Measurements from ENCODE around the gene OR10D3. TPM values are rescaled to one million over a fixed set of nuclear protein-coding genes. Genes with fewer than 3 reads are reported as not detected.

OR10D3 gene
- total and polyA plus RNA-seq, 10 of the 15 experiments (the other 5 are each of a cell fraction or from before 2014, with no cell fraction given) = not detected

DNA sequence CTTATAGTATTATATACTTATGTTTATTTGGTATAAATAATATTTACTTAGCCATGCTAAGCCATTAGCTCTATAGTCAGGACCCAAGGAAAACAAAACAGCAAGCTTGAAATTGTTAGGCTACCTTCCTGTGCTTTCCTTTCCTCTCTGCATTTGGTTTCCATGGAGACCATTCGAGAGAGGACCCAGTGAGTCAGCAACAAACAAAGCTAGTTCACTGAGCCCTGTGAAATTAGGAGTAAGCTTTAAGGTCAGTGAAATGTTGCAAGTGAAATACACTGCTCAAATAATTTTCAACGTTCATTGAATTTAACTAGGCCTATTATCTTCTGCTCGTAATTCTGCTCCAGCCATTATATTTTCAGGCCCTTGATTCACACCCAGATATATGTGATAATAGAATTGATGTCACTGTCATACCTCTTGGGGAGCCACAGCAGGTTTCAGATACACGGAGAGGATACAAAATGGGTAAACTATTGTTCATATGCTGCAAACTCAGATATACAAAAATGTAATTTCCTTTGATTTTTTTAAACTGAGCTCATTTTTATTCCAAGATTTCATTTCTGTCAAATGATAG is 9.1 kb upstream of the OR10D3 start:
- no peaks in the 10 kb centered on the region for H3K9me3 ChIP-seq (replicated peaks; ENCODE audit: control insufficient read depth, insufficient read depth, low read length)
- no peaks in the 10 kb centered on the region for H3K4me1 ChIP-seq (ENCODE audit: control insufficient read depth, insufficient read depth, low read length)
- no peaks in the 10 kb centered on the region for H3K27me3 ChIP-seq (replicated peaks in 1 of 2; ENCODE audit: control insufficient read depth in 2 of 2, insufficient read depth in 2 of 2, low read length in 1 of 2)
- no peak overlapping the region for H3K27ac ChIP-seq (ENCODE audit: control insufficient read depth, insufficient read depth)
- no peak overlapping the region for H3K4me2 ChIP-seq (ENCODE audit: control insufficient read depth, insufficient read depth)
- ChIA-PET RAD21 (ENCODE audit: unreplicated experiment) (no interaction called here), SMC1A (ENCODE audit: uncharacterized antibody, unreplicated experiment) (no interaction called here), POLR2A (no interaction called here), CTCF (interaction anchor here (1.3 kb wide), 1 partner anchor 23 kb away, joined by 3 read pairs; no protein-coding TSS in a partner anchor)
- no peak overlapping the region for H2AFZ ChIP-seq (ENCODE audit: control insufficient read depth, low read depth, low read length)
- intact Hi-C loops (cut with micrococcal nuclease; ENCODE audit: unreplicated experiment) (no loop called here), in situ Hi-C loops (cut with MboI) (no loop called here)
- TF ChIP-seq TARDBP (IDR thresholded peaks at IDR 0.05; ENCODE audit: borderline replicate concordance) = no peak
- no peak for TF ChIP-seq PAX8 (IDR thresholded peaks at IDR 0.05)
- no peak for TF ChIP-seq SUZ12 (IDR thresholded peaks at IDR 0.05; ENCODE audit: unreplicated experiment)
- no peak for TF ChIP-seq TAF1 (IDR thresholded peaks at IDR 0.05; ENCODE audit: borderline replicate concordance, low read depth, low read length)
- TF ChIP-seq ZNF217 (IDR thresholded peaks at IDR 0.05) = no peak
- no TSS peak for BruUV-seq (replicated peaks)
- H3K36me3 ChIP-seq (ENCODE audit: control insufficient read depth in 2 of 2, insufficient read depth in 2 of 2, low read length in 1 of 2) = no peaks in the 10 kb centered on the region
- H3K4me3 ChIP-seq = no peak overlapping the region
- WGBS (ENCODE audit: insufficient coverage, insufficient replicate concordance, low lambda C conversion rate, missing lambda C conversion rate) = 5% methylated on average over 4 of the region's 4 CpGs
- DNase-seq (ENCODE audit: low read depth, low spot score) (no peak), ATAC-seq (no peak), FAIRE-seq (no peak)
- no peaks in the 10 kb centered on the region for H4K20me1 ChIP-seq (ENCODE audit: control insufficient read depth, insufficient read depth)
- H3K9ac ChIP-seq (ENCODE audit: control insufficient read depth, insufficient read depth, low read length) = no peak overlapping the region
- no peaks in the 10 kb centered on the region for H3K79me2 ChIP-seq (ENCODE audit: control insufficient read depth, insufficient read depth, low read length)

DNA sequence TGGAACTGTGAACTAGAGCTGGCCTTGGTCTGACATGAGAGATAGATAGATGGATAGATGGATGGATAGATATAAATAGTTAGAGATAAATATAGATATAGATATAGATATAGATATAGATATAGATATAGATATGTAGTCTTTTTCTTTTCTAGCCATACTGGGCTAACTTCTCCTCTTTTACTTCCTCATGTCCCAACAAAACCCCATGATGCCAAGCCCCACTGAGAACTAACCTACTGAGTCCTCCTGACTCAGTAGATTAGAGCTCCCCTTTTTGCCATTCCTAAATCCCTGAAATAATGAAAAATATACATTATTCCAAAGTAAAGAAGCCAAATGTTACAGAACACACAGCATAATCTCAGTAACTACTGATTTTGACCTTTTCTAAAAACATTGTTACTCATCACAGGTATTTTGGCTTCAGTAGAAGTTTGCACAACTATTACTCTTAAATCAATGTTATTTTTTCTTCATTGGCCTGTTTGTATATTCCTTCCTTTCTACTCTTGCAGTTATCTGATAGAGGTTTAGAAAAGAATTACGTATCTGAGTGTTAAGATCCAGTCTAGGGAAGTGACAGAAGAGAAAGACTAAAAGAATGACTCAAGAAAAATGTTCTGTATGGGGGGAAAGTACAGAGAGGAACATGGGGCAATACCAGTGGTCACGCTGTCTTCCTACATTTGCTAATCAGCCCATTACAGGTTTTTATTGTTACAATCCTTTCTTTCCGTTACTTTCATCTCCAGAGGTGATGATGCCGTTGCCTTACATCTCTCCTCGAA is 6.0 kb upstream of the OR10D3 start:
- DNase-seq (ENCODE audit: low read depth, low spot score) (no peak), ATAC-seq (peak; percentile 46), FAIRE-seq (peak; percentile 7)
- Histone ChIP-seq H3K4me2 (ENCODE audit: control insufficient read depth, insufficient read depth) (no peak overlapping the region), H3K79me2 (ENCODE audit: control insufficient read depth, insufficient read depth, low read length) (no peaks in the 10 kb centered on the region), H3K4me3 (no peak overlapping the region), H4K20me1 (ENCODE audit: control insufficient read depth, insufficient read depth) (no peaks in the 10 kb centered on the region), H3K27ac (ENCODE audit: control insufficient read depth, insufficient read depth) (no peak overlapping the region), H3K9ac (ENCODE audit: control insufficient read depth, insufficient read depth, low read length) (no peak overlapping the region), H2AFZ (ENCODE audit: control insufficient read depth, low read depth, low read length) (no peak overlapping the region), H3K27me3 (replicated peaks in 1 of 2; ENCODE audit: control insufficient read depth in 2 of 2, insufficient read depth in 2 of 2, low read length in 1 of 2) (no peaks in the 10 kb centered on the region), H3K4me1 (ENCODE audit: control insufficient read depth, insufficient read depth, low read length) (no peaks in the 10 kb centered on the region), H3K9me3 (replicated peaks; ENCODE audit: control insufficient read depth, insufficient read depth, low read length) (no peaks in the 10 kb centered on the region), H3K36me3 (ENCODE audit: control insufficient read depth in 2 of 2, insufficient read depth in 2 of 2, low read length in 1 of 2) (no peaks in the 10 kb centered on the region)
- ChIA-PET SMC1A (ENCODE audit: uncharacterized antibody, unreplicated experiment) (no interaction called here), CTCF (interaction anchor here (1.3 kb wide), 1 partner anchor 17 kb away, joined by 4 read pairs; no protein-coding TSS in a partner anchor), RAD21 (ENCODE audit: unreplicated experiment) (no interaction called here), POLR2A (no interaction called here)
- in situ Hi-C loops (cut with MboI) = no loop called here
- TF ChIP-seq, protein P1, sequence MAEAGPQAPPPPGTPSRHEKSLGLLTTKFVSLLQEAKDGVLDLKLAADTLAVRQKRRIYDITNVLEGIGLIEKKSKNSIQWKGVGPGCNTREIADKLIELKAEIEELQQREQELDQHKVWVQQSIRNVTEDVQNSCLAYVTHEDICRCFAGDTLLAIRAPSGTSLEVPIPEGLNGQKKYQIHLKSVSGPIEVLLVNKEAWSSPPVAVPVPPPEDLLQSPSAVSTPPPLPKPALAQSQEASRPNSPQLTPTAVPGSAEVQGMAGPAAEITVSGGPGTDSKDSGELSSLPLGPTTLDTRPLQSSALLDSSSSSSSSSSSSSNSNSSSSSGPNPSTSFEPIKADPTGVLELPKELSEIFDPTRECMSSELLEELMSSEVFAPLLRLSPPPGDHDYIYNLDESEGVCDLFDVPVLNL (IDR thresholded peaks at IDR 0.05; ENCODE audit: low read depth, low read length) = no peak
- no peak for TF ChIP-seq ATF7 (IDR thresholded peaks at IDR 0.05; ENCODE audit: low read depth)
- WGBS (ENCODE audit: insufficient coverage, insufficient replicate concordance, low lambda C conversion rate, missing lambda C conversion rate) = 21% methylated on average over 5 of the region's 5 CpGs
- BruUV-seq (replicated peaks) = no TSS peak
- intact Hi-C loops (cut with micrococcal nuclease; ENCODE audit: unreplicated experiment) = no loop called here

Measured in GM12878 (cell line).